ENCODE data around the gene ZBTB12.

The ZBTB12 gene

GRCh38 chr6:31877651-31878161 is 24.2 kb downstream of the ZBTB12 start:
- DNase-seq (ENCODE audit: low spot score): no peak
- TF ChIP-seq CTCF (IDR thresholded peaks at IDR 0.05; ENCODE audit: extremely low read depth, insufficient read depth, missing control alignments): no peak

GRCh38 chr6:31877125-31877650 is 24.7 kb downstream of the ZBTB12 start:
- TF ChIP-seq CTCF (IDR thresholded peaks at IDR 0.05; ENCODE audit: extremely low read depth, insufficient read depth, missing control alignments): no peak
- DNase-seq (ENCODE audit: low spot score): no peak
- in situ Hi-C loops (cut with MboI; ENCODE audit: low pct_unique_long_range_greater_than_20kb, low sequenced_read_pairs, unreplicated experiment): no loop called here

More at GRCh38 chr6:31877651-31878161, 24.2 kb downstream of the ZBTB12 start:
- in situ Hi-C loops (cut with MboI; ENCODE audit: low pct_unique_long_range_greater_than_20kb, low sequenced_read_pairs, unreplicated experiment): no loop called here

GRCh38 chr6:31876357-31876756 is 25.5 kb downstream of the ZBTB12 start:
- TF ChIP-seq CTCF (IDR thresholded peaks at IDR 0.05; ENCODE audit: extremely low read depth, insufficient read depth, missing control alignments): no peak
- in situ Hi-C loops (cut with MboI; ENCODE audit: low pct_unique_long_range_greater_than_20kb, low sequenced_read_pairs, unreplicated experiment): no loop called here
- DNase-seq (ENCODE audit: low spot score): no peak

DNA sequence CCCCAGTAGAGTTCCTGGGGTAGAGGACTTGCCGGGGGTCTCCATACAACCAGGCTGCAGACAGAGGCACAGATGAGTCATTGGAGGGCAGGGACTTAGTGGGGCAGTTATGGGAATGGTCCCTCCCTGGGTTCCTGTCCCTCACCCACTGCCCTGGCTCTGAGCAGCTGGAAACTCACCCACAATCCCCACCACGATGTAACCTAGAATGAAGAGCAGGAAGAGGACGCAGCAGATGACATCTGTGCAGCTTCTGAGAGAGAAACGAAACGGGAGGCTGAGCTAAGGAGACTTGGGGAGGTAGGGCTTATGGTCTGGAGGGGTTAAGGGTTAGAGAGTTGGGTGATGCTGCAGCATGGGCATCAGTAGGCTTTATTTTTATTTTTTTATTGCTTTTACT is 26.0 kb downstream of the ZBTB12 start:
- TF ChIP-seq CTCF (IDR thresholded peaks at IDR 0.05; ENCODE audit: extremely low read depth, insufficient read depth, missing control alignments): no peak
- DNase-seq (ENCODE audit: low spot score): no peak
- in situ Hi-C loops (cut with MboI; ENCODE audit: low pct_unique_long_range_greater_than_20kb, low sequenced_read_pairs, unreplicated experiment): no loop called here

- TF ChIP-seq CTCF (IDR thresholded peaks at IDR 0.05; ENCODE audit: extremely low read depth, insufficient read depth, missing control alignments): no peak
- in situ Hi-C loops (cut with MboI; ENCODE audit: low pct_unique_long_range_greater_than_20kb, low sequenced_read_pairs, unreplicated experiment): no loop called here
- DNase-seq (ENCODE audit: low spot score): no peak
Observed at GRCh38 chr6:31874836-31875572, 26.9 kb downstream of the ZBTB12 start.

DNA sequence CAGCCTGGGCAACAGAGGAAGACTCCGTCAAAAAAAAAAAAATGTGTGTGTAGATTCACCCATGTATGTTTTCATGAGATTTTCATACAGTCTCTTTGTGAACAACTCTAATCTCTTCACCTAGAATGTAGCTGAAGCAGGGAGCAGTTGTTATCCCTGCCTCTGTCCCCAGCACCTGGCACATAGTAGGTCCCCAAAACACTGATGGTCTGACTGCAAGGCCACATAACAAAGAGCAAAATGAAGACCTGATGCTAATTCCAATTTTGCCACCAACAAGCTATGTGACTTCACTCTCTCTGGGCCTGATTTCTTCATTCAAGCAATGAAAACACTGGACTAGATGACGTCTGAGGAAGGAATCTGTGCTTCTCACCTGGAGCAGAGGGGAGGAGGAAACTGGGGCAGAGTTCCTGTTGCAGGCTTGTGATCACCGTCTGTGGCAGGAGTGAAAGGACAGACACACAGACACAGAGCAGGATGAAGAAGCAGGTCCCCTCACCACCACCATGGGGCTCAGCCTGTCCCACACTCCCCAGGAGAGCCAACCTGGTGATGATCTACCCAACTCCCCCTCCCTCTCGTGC is 27.7 kb downstream of the ZBTB12 start:
- no peak for DNase-seq (ENCODE audit: low spot score)
- TF ChIP-seq CTCF (IDR thresholded peaks at IDR 0.05; ENCODE audit: extremely low read depth, insufficient read depth, missing control alignments): no peak
- in situ Hi-C loops (cut with MboI; ENCODE audit: low pct_unique_long_range_greater_than_20kb, low sequenced_read_pairs, unreplicated experiment): no loop called here
